WTC11 (cell line): ENCODE measurements around the gene DCTD. TPM values are rescaled to one million over a fixed set of nuclear protein-coding genes. Genes with fewer than 3 reads are reported as not detected.

Source experiments
- ATAC-seq: fragments of 200-7000 bp; cut with Tn5 transposase; 2 replicates; pipeline ENCODE4 v1.10.0; 2021; ENCODE audit warnings: mild to moderate bottlenecking, moderate library complexity
- CTCF ChIA-PET: fragments of 300-600 bp; sonication (Branson Sonifier 250); formaldehyde crosslinking; loops from one replicate; lab custom pipeline; 2021; ENCODE audit warnings: antibody characterized with exemption; lab: Charles Lee
- POLR2A ChIA-PET: fragments of 350-600 bp; sonication (Branson Sonifier 250); formaldehyde crosslinking; loops from one replicate; lab custom pipeline; 2021; ENCODE audit warnings: antibody characterized with exemption; lab: Charles Lee
- DNase-seq: peaks from one replicate; pipeline ENCODE4 v3.0.0; 2021; ENCODE audit warnings: low spot score
- H3K27ac Mint-ChIP-seq: 2 replicates; pipeline ENCODE4 v1.8.0; 2021; ENCODE audit warnings: mixed read lengths
- H3K27me3 Mint-ChIP-seq: 2 replicates; pipeline ENCODE4 v1.8.0; 2021; ENCODE audit warnings: low read depth, mild to moderate bottlenecking, moderate library complexity, mixed read lengths
- H3K36me3 Mint-ChIP-seq: 2 replicates; pipeline ENCODE4 v1.8.0; 2021; ENCODE audit warnings: mixed read lengths
- H3K4me1 Mint-ChIP-seq: 2 replicates; pipeline ENCODE4 v1.8.0; 2022; ENCODE audit warnings: mixed read lengths
- H3K4me3 Mint-ChIP-seq: 2 replicates; pipeline ENCODE4 v1.8.0; 2021; ENCODE audit warnings: mild to moderate bottlenecking, moderate library complexity, mixed read lengths
- H3K9me3 Mint-ChIP-seq: 2 replicates; pipeline ENCODE4 v1.8.0; 2021; ENCODE audit warnings: mixed read lengths
- ETV6 ChIP-seq: sonication (generic); formaldehyde crosslinking; IDR thresholded peaks from 2 replicates; pipeline ENCODE4 v1.8.1; 2022; ENCODE audit warnings: mild to moderate bottlenecking, missing genetic modification reagents
- SP1 ChIP-seq: sonication (generic); formaldehyde crosslinking; conservative IDR thresholded peaks from 2 replicates; pipeline ENCODE4 v1.8.1; 2022; ENCODE audit warnings: missing genetic modification reagents
- TCF7 ChIP-seq: sonication (generic); formaldehyde crosslinking; IDR thresholded peaks from 2 replicates; pipeline ENCODE4 v1.8.0; 2022; ENCODE audit warnings: mild to moderate bottlenecking, low read depth, missing genetic modification reagents, moderate library complexity
- ZNF121 ChIP-seq: sonication (generic); formaldehyde crosslinking; IDR thresholded peaks from 2 replicates; pipeline ENCODE4 v1.8.0; 2023; ENCODE audit warnings: missing genetic modification reagents
- total RNA-seq: library from RNA; stranded (reverse); gene quantifications from 3 replicates; pipeline ENCODE4 v1.2.3, GENCODE V29; 2021
- TF ChIP-seq, protein P1 (sequence below): fragments of 250-450 bp; sonication (Bioruptor Pico); IDR thresholded peaks from 2 replicates; pipeline ENCODE4 v1.9.0; 2021; ENCODE audit warnings: mild to moderate bottlenecking
- TF ChIP-seq, protein P2 (sequence below): sonication (generic); formaldehyde crosslinking; IDR thresholded peaks from 2 replicates; pipeline ENCODE4 v1.8.1; 2022; ENCODE audit warnings: low read depth, missing genetic modification reagents, borderline replicate concordance
- TF ChIP-seq, protein P3 (sequence below): sonication (generic); formaldehyde crosslinking; conservative IDR thresholded peaks from 2 replicates; pipeline ENCODE4 v1.8.1; 2022; ENCODE audit warnings: mild to moderate bottlenecking, missing genetic modification reagents
- TF ChIP-seq, protein P4 (sequence below): sonication (generic); formaldehyde crosslinking; IDR thresholded peaks from 2 replicates; pipeline ENCODE4 v1.8.0; 2023; ENCODE audit warnings: missing genetic modification reagents, mild to moderate bottlenecking, borderline replicate concordance
- TF ChIP-seq, protein P5 (sequence below): fragments of 250-450 bp; sonication (Bioruptor Pico); IDR thresholded peaks from 2 replicates; pipeline ENCODE4 v1.8.0; 2021; ENCODE audit warnings: mild to moderate bottlenecking
- TF ChIP-seq, protein P6 (sequence below): fragments of 250-450 bp; sonication (Bioruptor Pico); IDR thresholded peaks from 2 replicates; pipeline ENCODE4 v1.9.0; 2021; ENCODE audit warnings: mild to moderate bottlenecking

The DCTD gene
- total RNA-seq, 1 experiment from 2014 or later = 56.8 TPM

DNA sequence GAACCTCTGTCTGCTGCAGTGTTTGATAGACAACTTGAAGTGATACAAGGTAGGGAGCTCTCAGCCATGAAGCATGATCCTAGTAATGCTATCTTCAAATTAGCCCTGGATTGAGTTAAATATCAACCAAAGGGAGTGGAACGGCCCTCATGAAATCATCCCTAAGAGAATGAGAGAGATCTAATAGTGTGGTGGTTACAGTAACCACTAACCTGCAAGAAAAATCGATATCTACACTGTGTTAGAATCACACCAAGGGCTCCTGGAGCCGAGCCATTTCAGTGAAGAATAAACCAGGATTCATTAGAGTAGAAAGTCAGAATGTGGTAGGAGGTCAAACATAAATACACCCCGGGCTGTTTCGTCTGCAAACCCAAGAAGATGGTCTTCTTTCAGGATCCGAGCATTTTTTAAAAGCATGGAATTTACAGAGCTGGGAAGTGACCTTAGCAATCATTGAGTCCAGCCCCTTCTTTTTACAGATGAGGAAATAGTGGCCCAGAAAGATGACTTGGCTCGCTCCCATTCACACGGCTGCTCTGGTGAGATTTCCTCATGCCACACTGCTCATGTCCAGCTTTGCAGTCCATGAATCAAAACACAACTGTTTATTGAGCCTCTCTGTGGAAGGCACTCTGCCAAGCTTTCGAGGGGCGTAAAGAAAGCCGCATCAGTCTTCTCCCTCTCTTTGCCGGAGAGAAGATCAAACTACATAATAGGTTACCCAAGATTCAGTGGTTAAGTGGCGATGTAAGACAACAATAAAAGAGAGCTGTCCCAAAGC is 5.5 kb upstream of the DCTD start:
- no peak for DNase-seq
- Mint-ChIP-seq H3K36me3 (no peaks in the 10 kb centered on the region), H3K9me3 (no peaks in the 10 kb centered on the region), H3K27ac (no peak overlapping the region), H3K4me1 (peaks cover 23% of the 10 kb centered on the region), H3K4me3 (no peak overlapping the region), H3K27me3 (peaks cover 11% of the 10 kb centered on the region; the same call in 1 of the 2 replicates)
- ChIA-PET CTCF (interaction anchor here (0.6 kb wide), 1 partner anchor 514 kb away, joined by 5 read pairs; no protein-coding TSS in a partner anchor), POLR2A (no interaction called here)
- TF ChIP-seq, protein P1, sequence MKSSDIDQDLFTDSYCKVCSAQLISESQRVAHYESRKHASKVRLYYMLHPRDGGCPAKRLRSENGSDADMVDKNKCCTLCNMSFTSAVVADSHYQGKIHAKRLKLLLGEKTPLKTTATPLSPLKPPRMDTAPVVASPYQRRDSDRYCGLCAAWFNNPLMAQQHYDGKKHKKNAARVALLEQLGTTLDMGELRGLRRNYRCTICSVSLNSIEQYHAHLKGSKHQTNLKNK (CRISPR knock-in tag) = no peak
- TF ChIP-seq TCF7 (no peak), ZNF121 (CRISPR knock-in tag) (no peak), ETV6 (CRISPR knock-in tag) (no peak)
- TF ChIP-seq, protein P2, sequence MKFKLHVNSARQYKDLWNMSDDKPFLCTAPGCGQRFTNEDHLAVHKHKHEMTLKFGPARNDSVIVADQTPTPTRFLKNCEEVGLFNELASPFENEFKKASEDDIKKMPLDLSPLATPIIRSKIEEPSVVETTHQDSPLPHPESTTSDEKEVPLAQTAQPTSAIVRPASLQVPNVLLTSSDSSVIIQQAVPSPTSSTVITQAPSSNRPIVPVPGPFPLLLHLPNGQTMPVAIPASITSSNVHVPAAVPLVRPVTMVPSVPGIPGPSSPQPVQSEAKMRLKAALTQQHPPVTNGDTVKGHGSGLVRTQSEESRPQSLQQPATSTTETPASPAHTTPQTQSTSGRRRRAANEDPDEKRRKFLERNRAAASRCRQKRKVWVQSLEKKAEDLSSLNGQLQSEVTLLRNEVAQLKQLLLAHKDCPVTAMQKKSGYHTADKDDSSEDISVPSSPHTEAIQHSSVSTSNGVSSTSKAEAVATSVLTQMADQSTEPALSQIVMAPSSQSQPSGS = no peak
- TF ChIP-seq, protein P3, sequence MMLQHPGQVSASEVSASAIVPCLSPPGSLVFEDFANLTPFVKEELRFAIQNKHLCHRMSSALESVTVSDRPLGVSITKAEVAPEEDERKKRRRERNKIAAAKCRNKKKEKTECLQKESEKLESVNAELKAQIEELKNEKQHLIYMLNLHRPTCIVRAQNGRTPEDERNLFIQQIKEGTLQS (CRISPR knock-in tag) = no peak
- no peak for ATAC-seq

DNA sequence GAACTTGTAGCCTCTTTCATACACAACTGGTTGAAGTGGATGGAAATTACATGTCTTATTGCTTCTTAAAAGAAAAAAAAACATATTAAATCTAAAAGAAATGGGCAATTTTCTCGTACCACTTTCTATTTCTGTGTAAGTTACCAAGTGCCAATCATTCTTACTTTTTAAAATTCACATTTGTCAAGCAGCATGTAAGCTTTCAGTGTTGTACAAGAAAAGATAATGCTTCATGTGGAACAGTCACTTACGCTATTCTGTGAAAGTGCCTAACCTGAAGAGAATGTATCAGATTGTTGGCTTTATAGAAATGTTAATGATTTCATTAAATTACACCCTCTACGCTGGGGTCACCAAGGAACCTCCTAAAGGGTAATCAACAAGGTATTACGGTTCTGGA is 4.4 kb upstream of the DCTD start:
- H3K27me3 Mint-ChIP-seq = peaks cover 11% of the 10 kb centered on the region; the same call in 1 of the 2 replicates
- no peak overlapping the region for H3K27ac Mint-ChIP-seq
- POLR2A ChIA-PET = no interaction called here
- no peaks in the 10 kb centered on the region for H3K9me3 Mint-ChIP-seq
- CTCF ChIA-PET = interaction anchor here (1.6 kb wide), 1 partner anchor 341 kb away, joined by 5 read pairs; no protein-coding TSS in a partner anchor
- ATAC-seq = no peak
- H3K4me1 Mint-ChIP-seq = peaks cover 23% of the 10 kb centered on the region
- no peaks in the 10 kb centered on the region for H3K36me3 Mint-ChIP-seq
- TF ChIP-seq SP1 (CRISPR knock-in tag) = no peak
- TF ChIP-seq, protein P4, sequence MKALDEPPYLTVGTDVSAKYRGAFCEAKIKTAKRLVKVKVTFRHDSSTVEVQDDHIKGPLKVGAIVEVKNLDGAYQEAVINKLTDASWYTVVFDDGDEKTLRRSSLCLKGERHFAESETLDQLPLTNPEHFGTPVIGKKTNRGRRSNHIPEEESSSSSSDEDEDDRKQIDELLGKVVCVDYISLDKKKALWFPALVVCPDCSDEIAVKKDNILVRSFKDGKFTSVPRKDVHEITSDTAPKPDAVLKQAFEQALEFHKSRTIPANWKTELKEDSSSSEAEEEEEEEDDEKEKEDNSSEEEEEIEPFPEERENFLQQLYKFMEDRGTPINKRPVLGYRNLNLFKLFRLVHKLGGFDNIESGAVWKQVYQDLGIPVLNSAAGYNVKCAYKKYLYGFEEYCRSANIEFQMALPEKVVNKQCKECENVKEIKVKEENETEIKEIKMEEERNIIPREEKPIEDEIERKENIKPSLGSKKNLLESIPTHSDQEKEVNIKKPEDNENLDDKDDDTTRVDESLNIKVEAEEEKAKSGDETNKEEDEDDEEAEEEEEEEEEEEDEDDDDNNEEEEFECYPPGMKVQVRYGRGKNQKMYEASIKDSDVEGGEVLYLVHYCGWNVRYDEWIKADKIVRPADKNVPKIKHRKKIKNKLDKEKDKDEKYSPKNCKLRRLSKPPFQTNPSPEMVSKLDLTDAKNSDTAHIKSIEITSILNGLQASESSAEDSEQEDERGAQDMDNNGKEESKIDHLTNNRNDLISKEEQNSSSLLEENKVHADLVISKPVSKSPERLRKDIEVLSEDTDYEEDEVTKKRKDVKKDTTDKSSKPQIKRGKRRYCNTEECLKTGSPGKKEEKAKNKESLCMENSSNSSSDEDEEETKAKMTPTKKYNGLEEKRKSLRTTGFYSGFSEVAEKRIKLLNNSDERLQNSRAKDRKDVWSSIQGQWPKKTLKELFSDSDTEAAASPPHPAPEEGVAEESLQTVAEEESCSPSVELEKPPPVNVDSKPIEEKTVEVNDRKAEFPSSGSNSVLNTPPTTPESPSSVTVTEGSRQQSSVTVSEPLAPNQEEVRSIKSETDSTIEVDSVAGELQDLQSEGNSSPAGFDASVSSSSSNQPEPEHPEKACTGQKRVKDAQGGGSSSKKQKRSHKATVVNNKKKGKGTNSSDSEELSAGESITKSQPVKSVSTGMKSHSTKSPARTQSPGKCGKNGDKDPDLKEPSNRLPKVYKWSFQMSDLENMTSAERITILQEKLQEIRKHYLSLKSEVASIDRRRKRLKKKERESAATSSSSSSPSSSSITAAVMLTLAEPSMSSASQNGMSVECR (CRISPR knock-in tag) = no peak
- TF ChIP-seq, protein P5, sequence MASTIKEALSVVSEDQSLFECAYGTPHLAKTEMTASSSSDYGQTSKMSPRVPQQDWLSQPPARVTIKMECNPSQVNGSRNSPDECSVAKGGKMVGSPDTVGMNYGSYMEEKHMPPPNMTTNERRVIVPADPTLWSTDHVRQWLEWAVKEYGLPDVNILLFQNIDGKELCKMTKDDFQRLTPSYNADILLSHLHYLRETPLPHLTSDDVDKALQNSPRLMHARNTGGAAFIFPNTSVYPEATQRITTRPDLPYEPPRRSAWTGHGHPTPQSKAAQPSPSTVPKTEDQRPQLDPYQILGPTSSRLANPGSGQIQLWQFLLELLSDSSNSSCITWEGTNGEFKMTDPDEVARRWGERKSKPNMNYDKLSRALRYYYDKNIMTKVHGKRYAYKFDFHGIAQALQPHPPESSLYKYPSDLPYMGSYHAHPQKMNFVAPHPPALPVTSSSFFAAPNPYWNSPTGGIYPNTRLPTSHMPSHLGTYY (CRISPR knock-in tag) = no peak
- TF ChIP-seq, protein P6, sequence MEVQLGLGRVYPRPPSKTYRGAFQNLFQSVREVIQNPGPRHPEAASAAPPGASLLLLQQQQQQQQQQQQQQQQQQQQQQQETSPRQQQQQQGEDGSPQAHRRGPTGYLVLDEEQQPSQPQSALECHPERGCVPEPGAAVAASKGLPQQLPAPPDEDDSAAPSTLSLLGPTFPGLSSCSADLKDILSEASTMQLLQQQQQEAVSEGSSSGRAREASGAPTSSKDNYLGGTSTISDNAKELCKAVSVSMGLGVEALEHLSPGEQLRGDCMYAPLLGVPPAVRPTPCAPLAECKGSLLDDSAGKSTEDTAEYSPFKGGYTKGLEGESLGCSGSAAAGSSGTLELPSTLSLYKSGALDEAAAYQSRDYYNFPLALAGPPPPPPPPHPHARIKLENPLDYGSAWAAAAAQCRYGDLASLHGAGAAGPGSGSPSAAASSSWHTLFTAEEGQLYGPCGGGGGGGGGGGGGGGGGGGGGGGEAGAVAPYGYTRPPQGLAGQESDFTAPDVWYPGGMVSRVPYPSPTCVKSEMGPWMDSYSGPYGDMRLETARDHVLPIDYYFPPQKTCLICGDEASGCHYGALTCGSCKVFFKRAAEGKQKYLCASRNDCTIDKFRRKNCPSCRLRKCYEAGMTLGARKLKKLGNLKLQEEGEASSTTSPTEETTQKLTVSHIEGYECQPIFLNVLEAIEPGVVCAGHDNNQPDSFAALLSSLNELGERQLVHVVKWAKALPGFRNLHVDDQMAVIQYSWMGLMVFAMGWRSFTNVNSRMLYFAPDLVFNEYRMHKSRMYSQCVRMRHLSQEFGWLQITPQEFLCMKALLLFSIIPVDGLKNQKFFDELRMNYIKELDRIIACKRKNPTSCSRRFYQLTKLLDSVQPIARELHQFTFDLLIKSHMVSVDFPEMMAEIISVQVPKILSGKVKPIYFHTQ = no peak
- no peak for DNase-seq
- no peak overlapping the region for H3K4me3 Mint-ChIP-seq
